H1 (cell line): Measurements from ENCODE around the gene SLC12A5. TPM values are rescaled to one million over a fixed set of nuclear protein-coding genes. Genes with fewer than 3 reads are reported as not detected.

ENCODE experiments used
- CTCF ChIA-PET: fragments of 300-600 bp; sonication (Branson Sonifier 250); formaldehyde crosslinking; loops from one replicate; lab custom pipeline; 2021; ENCODE audit not compliant: partially characterized antibody; lab: Charles Lee
- POLR2A ChIA-PET: fragments of 300-600 bp; sonication (Branson Sonifier 250); formaldehyde crosslinking; loops from one replicate; lab custom pipeline; 2021; ENCODE audit warnings: inconsistent platforms; ENCODE audit not compliant: partially characterized antibody; lab: Charles Lee
- DNase-seq, 2 experiments: peaks; one replicate each; pipeline versions ENCODE4 v3.0.0 to v3.0.0-alpha.2; 2010 to 2022; ENCODE audit warnings: low spot score in 2 of 2, low read depth in 1 of 2, mixed read lengths in 1 of 2
- FAIRE-seq: peaks from 2 replicates; lab custom pipeline; 2011; peaks lifted over from hg19 to GRCh38; lab: Jason Lieb, UNC
- H2AFZ ChIP-seq: 2 replicates; pipeline ENCODE4 v1.8.1; 2012; ENCODE audit warnings: low read length, inconsistent platforms
- H2AK5ac ChIP-seq: 2 replicates; pipeline ENCODE4 v1.6.1; 2013; ENCODE audit warnings: low read depth, low read length
- H2BK120ac ChIP-seq: replicated peaks from 2 replicates; pipeline ENCODE3; 2013; ENCODE audit warnings: low read depth, low read length, inconsistent platforms
- H2BK12ac ChIP-seq: 2 replicates; pipeline ENCODE4 v1.6.1; 2013; ENCODE audit warnings: low read depth, low read length
- H2BK15ac ChIP-seq: 2 replicates; pipeline ENCODE4 v1.6.1; 2013; ENCODE audit warnings: low read length
- H2BK20ac ChIP-seq: 2 replicates; pipeline ENCODE4 v1.6.1; 2013; ENCODE audit warnings: low read length
- H2BK5ac ChIP-seq: 2 replicates; pipeline ENCODE4 v1.6.1; 2013; ENCODE audit warnings: low read depth, low read length
- H3K14ac ChIP-seq: 2 replicates; pipeline ENCODE4 v1.6.1; 2013; ENCODE audit warnings: inconsistent platforms; ENCODE audit not compliant: insufficient read length
- H3K18ac ChIP-seq: 2 replicates; pipeline ENCODE4 v1.6.1; 2013; ENCODE audit warnings: low read length; ENCODE audit errors: extremely low read depth
- H3K23ac ChIP-seq: 2 replicates; pipeline ENCODE4 v1.6.1; 2013; ENCODE audit warnings: inconsistent platforms; ENCODE audit not compliant: insufficient read length
- H3K23me2 ChIP-seq: 2 replicates; pipeline ENCODE4 v1.6.1; 2013; ENCODE audit warnings: low read depth, low read length
- H3K27ac ChIP-seq: 2 replicates; pipeline ENCODE4 v1.6.1; 2011; ENCODE audit warnings: low read depth, low read length, inconsistent platforms
- H3K27me3 ChIP-seq, 4 experiments: replicated peaks in 1 of 4; 1 replicate in 1 of 4; 2 replicates in 3 of 4; pipeline versions ENCODE4 v1.6.1 to v1.8.1; 2011 to 2013; ENCODE audit warnings: low read length in 3 of 4, mild to moderate bottlenecking in 3 of 4, inconsistent platforms in 2 of 4, mixed read lengths in 2 of 4, moderate library complexity in 1 of 4; ENCODE audit not compliant: control insufficient read depth in 3 of 4, insufficient read depth in 3 of 4; ENCODE audit errors: extremely low read depth in 1 of 4
- H3K36me3 ChIP-seq, 4 experiments: 2 replicates each; pipeline versions ENCODE4 v1.6.1 to v1.8.1; 2011 to 2013; ENCODE audit warnings: mild to moderate bottlenecking in 4 of 4, low read length in 3 of 4, moderate library complexity in 2 of 4, control low read depth in 1 of 4, inconsistent platforms in 1 of 4; ENCODE audit not compliant: insufficient read depth in 4 of 4, control insufficient read depth in 2 of 4
- H3K4ac ChIP-seq: replicated peaks from 2 replicates; pipeline ENCODE3; 2013; ENCODE audit warnings: low read length, low read depth, mixed read lengths, inconsistent platforms; ENCODE audit not compliant: insufficient read length
- H3K4me1 ChIP-seq, 4 experiments: replicated peaks in 1 of 4; 1 replicate in 1 of 4; 2 replicates in 3 of 4; pipeline versions ENCODE4 v1.6.1 to v1.8.1; 2011 to 2013; ENCODE audit warnings: low read length in 3 of 4, inconsistent platforms in 2 of 4, mixed read lengths in 1 of 4; ENCODE audit not compliant: insufficient read depth in 4 of 4, control insufficient read depth in 3 of 4
- H3K4me2 ChIP-seq, 2 experiments: 2 replicates each; pipeline versions ENCODE4 v1.6.1 to v1.8.1; 2011 to 2013; ENCODE audit warnings: low read depth in 2 of 2, low read length in 2 of 2, control low read depth in 1 of 2, inconsistent platforms in 1 of 2, mild to moderate bottlenecking in 1 of 2; ENCODE audit not compliant: insufficient read depth in 1 of 2
- H3K4me3 ChIP-seq, 4 experiments: fragments of 200-600, 300-600 bp in 1 of 4; sonication (generic), shearing (Covaris generic), sonication (Bioruptor Twin) in 1 of 4; 2 replicates each; pipeline versions ENCODE4 v1.5.1 to v1.8.1; 2011 to 2016; ENCODE audit warnings: low read length in 4 of 4, low read depth in 3 of 4, control low read depth in 2 of 4, inconsistent platforms in 2 of 4, mild to moderate bottlenecking in 2 of 4, mixed read lengths in 1 of 4, moderate library complexity in 1 of 4; ENCODE audit not compliant: insufficient read depth in 2 of 4; ENCODE audit errors: extremely low read depth in 1 of 4
- H3K56ac ChIP-seq: replicated peaks from 2 replicates; pipeline ENCODE3; 2013; ENCODE audit warnings: low read depth, mild to moderate bottlenecking, mixed read lengths, low read length, inconsistent platforms; ENCODE audit not compliant: insufficient read length
- H3K79me1 ChIP-seq: 2 replicates; pipeline ENCODE4 v1.6.1; 2013; ENCODE audit warnings: low read depth, low read length, control low read depth
- H3K79me2 ChIP-seq, 2 experiments: 2 replicates each; pipeline versions ENCODE4 v1.6.1 to v1.8.1; 2012 to 2013; ENCODE audit warnings: low read length in 2 of 2, mild to moderate bottlenecking in 2 of 2, inconsistent platforms in 1 of 2; ENCODE audit not compliant: insufficient read depth in 2 of 2, control insufficient read depth in 1 of 2
- H3K9ac ChIP-seq, 4 experiments: replicated peaks in 1 of 4; 1 replicate in 1 of 4; 2 replicates in 3 of 4; pipeline versions ENCODE4 v1.6.1 to v1.8.1; 2011 to 2013; ENCODE audit warnings: low read depth in 3 of 4, low read length in 3 of 4, control low read depth in 2 of 4, mild to moderate bottlenecking in 2 of 4, moderate library complexity in 2 of 4, inconsistent platforms in 1 of 4; ENCODE audit errors: extremely low read depth in 1 of 4
- H3K9me3 ChIP-seq, 2 experiments: 2 replicates each; pipeline versions ENCODE4 v1.6.1 to v1.8.1; 2012 to 2013; ENCODE audit warnings: mild to moderate bottlenecking in 2 of 2, moderate library complexity in 2 of 2, control low read depth in 1 of 2, inconsistent platforms in 1 of 2, low read depth in 1 of 2, low read length in 1 of 2, mixed read lengths in 1 of 2; ENCODE audit not compliant: insufficient read depth in 2 of 2
- H4K20me1 ChIP-seq, 2 experiments: replicated peaks in 1 of 2; 2 replicates each; pipeline versions ENCODE3 to v1.8.1; 2011 to 2013; ENCODE audit warnings: inconsistent platforms in 2 of 2, low read length in 2 of 2, mild to moderate bottlenecking in 1 of 2; ENCODE audit not compliant: insufficient read depth in 2 of 2, control insufficient read depth in 1 of 2
- H4K5ac ChIP-seq: 2 replicates; pipeline ENCODE4 v1.6.1; 2013; ENCODE audit warnings: low read length, low read depth, mixed read lengths, inconsistent platforms; ENCODE audit not compliant: insufficient read length
- H4K8ac ChIP-seq: 2 replicates; pipeline ENCODE4 v1.8.0; 2013; ENCODE audit warnings: mild to moderate bottlenecking, moderate library complexity, low read length, inconsistent platforms; ENCODE audit not compliant: insufficient read depth; ENCODE audit errors: extremely low read depth
- H4K91ac ChIP-seq: replicated peaks from 2 replicates; pipeline ENCODE3; 2013; ENCODE audit warnings: low read length, mixed read lengths, inconsistent platforms; ENCODE audit not compliant: insufficient read length
- CBX5 ChIP-seq: fragments of 300-800, 300-1000 bp; sonication (generic); IDR thresholded peaks from 2 replicates; pipeline ENCODE4 v1.7.1; 2016; ENCODE audit warnings: antibody characterized with exemption, low read length, low read depth
- CHD1 ChIP-seq: IDR thresholded peaks from 2 replicates; pipeline ENCODE4 v1.6.1; 2012; ENCODE audit warnings: low read depth, low read length, improper control_type of control experiment
- CHD2 ChIP-seq: IDR thresholded peaks from 2 replicates; pipeline ENCODE4 v1.6.1; 2012; ENCODE audit warnings: low read length, improper control_type of control experiment
- CTBP2 ChIP-seq: IDR thresholded peaks from 2 replicates; pipeline ENCODE4 v1.7.0; 2011; ENCODE audit warnings: borderline replicate concordance, mild to moderate bottlenecking, moderate library complexity, mixed read lengths, low read length; ENCODE audit not compliant: insufficient read depth, insufficient read length
- FOSL1 ChIP-seq: IDR thresholded peaks from 2 replicates; pipeline ENCODE4 v1.6.1; 2011; ENCODE audit warnings: mild to moderate bottlenecking, low read depth, low read length, moderate library complexity; ENCODE audit not compliant: insufficient read depth
- HDAC2 ChIP-seq, 2 experiments: fragments of 300-600 bp in 1 of 2; sonication (generic) in 1 of 2; IDR thresholded peaks; 2 replicates each; pipeline ENCODE4 v1.6.1; 2011 to 2012; ENCODE audit warnings: low read depth in 2 of 2, low read length in 2 of 2, mild to moderate bottlenecking in 2 of 2, moderate library complexity in 2 of 2, borderline replicate concordance in 1 of 2, inconsistent platforms in 1 of 2
- POLR2A ChIP-seq, 2 experiments: IDR thresholded peaks; 1 replicate in 1 of 2; 2 replicates in 1 of 2; pipeline ENCODE4 v1.6.1; 2011; ENCODE audit warnings: low read depth in 2 of 2, low read length in 2 of 2, mild to moderate bottlenecking in 2 of 2; ENCODE audit errors: control extremely low read depth in 1 of 2
- POLR2AphosphoS5 ChIP-seq: IDR thresholded peaks from 2 replicates; pipeline ENCODE4 v1.6.1; 2011; ENCODE audit warnings: low read depth, low read length
- RAD21 ChIP-seq, 2 experiments: IDR thresholded peaks in 1 of 2; conservative IDR thresholded peaks in 1 of 2; 2 replicates each; pipeline ENCODE4 v1.6.1; 2011; ENCODE audit warnings: low read depth in 2 of 2, low read length in 2 of 2, improper control_type of control experiment in 1 of 2, inconsistent platforms in 1 of 2, mild to moderate bottlenecking in 1 of 2, moderate library complexity in 1 of 2
- SAP30 ChIP-seq: fragments of 300-600 bp; sonication (generic); IDR thresholded peaks from 2 replicates; pipeline ENCODE4 v1.7.1; 2012; ENCODE audit warnings: low read length, moderate library complexity, mild to moderate bottlenecking, inconsistent platforms; ENCODE audit not compliant: insufficient read depth, insufficient replicate concordance
- SIRT6 ChIP-seq: IDR thresholded peaks from one replicate; pipeline ENCODE4 v1.7.1; 2012; ENCODE audit warnings: low read length, inconsistent platforms
- TAF1 ChIP-seq: IDR thresholded peaks from 2 replicates; pipeline ENCODE4 v1.6.1; 2011; ENCODE audit warnings: mild to moderate bottlenecking, low read depth, low read length
- WGBS, 2 experiments: shearing (Covaris generic) in 1 of 2; methylation state at CpG; one replicate each; pipeline versions ENCODE4 v1.1.6 to v1.1.7; 2013 to 2015; ENCODE audit warnings: low lambda C conversion rate in 2 of 2, mixed read lengths in 2 of 2, inconsistent platforms in 1 of 2, low coverage in 1 of 2, missing lambda C conversion rate in 1 of 2; ENCODE audit not compliant: insufficient replicate concordance in 2 of 2, insufficient coverage in 1 of 2, insufficient read length in 1 of 2; ENCODE audit errors: extremely low coverage in 1 of 2, missing lambda C conversion rate in 1 of 2; 5-methylcytosine and 5-hydroxymethylcytosine counted together
- polyA plus RNA-seq, 7 experiments: library from polyadenylated mRNA; depleted of rRNA in 3 of 7; stranded (reverse) in 5 of 7; unstranded in 2 of 7; fragments of >200 nt in 5 of 7; fragments of 200-250 nt in 2 of 7; gene quantifications; 1 replicate in 5 of 7; 2 replicates in 1 of 7; 4 replicates in 1 of 7; pipeline versions ENCODE4 v1.2.1 to v1.2.3, GENCODE V29; 2011 to 2013; ENCODE audit warnings: missing spikeins in 2 of 7, mixed read lengths in 2 of 7
- total RNA-seq: library from RNA; stranded (reverse); fragmentation: NEBNext Ultra II Directional; extraction: Animal tissue kit (Norgen Biotek cat#: 25700); gene quantifications from 2 replicates; pipeline ENCODE4 v1.2.1, GENCODE V29; 2021
- TF ChIP-seq, protein P1 (sequence below): IDR thresholded peaks from 2 replicates; pipeline ENCODE4 v1.6.1; 2011; ENCODE audit warnings: low read length, improper control_type of control experiment

Gene SLC12A5
- total and polyA plus RNA-seq, 2 of the 8 experiments (the other 6 are each of a cell fraction or from before 2014, with no cell fraction given): 1.9 to 7.3 TPM

DNA sequence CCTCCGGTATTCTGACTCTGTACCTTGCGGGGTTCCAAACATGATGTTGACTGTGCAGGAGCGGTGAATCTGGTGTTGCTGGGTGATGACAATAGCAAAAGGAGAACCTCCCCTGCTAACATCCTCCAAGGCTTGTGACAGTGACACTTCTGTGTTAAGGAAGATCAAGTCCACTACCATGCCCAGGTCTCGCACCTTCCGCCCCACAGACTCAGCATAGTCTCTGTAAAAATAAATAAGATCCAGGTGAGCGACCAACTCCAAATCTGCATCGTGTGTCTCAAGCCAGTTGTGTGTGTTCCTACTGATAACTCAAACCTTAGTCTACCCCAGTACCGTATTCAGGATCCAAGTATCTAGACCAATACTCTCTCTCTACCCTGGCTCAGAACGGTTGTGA, 36.0 kb downstream of the SLC12A5 start:
- Histone ChIP-seq H2BK120ac (no peak overlapping the region), H3K27me3 (no peaks in the 10 kb centered on the region; a peak in 2 of 7 replicates), H3K14ac (no peak overlapping the region), H4K8ac (no peak overlapping the region), H4K20me1 (peaks cover 8 to 10% of the 10 kb centered on the region in 2 experiments), H2AFZ (no peak overlapping the region), H3K9me3 (no peaks in the 10 kb centered on the region), H3K36me3 (peaks cover 38 to 75% (median 60%) of the 10 kb centered on the region in 4 experiments), H2BK5ac (no peak overlapping the region), H4K91ac (no peak overlapping the region), H3K79me2 (no peaks in the 10 kb centered on the region), H3K23me2 (no peaks in the 10 kb centered on the region), H3K4me1 (no peaks in the 10 kb centered on the region), H3K4me2 (no peak overlapping the region), H3K18ac (no peak overlapping the region), H2AK5ac (no peak overlapping the region), H3K9ac (no peak overlapping the region), H2BK15ac (no peak overlapping the region), H3K56ac (no peak overlapping the region), H3K23ac (no peak overlapping the region), H3K27ac (no peak overlapping the region), H3K4ac (no peak overlapping the region), H3K4me3 (no peak overlapping the region), H3K79me1 (no peaks in the 10 kb centered on the region), H4K5ac (no peak overlapping the region), H2BK12ac (no peak overlapping the region), H2BK20ac (no peak overlapping the region)
- ChIA-PET CTCF (interaction anchor here (1.1 to 3.3 kb wide), 3 partner anchors 14 to 51 kb away, joined by 3 to 17 read pairs (median 6); no protein-coding TSS in a partner anchor), POLR2A (no interaction called here)
- DNase-seq (peak in 1 of 2 experiments; percentile 19), FAIRE-seq (no peak)
- WGBS, 2 experiments: 95% methylated on average over 9 of the region's 9 CpGs; no CpG with 5 or more reads in 1 of the 2 experiments
- no peak for TF ChIP-seq CHD2
- TF ChIP-seq SIRT6: no peak
- TF ChIP-seq TAF1: no peak
- TF ChIP-seq CHD1: no peak
- no peak for TF ChIP-seq POLR2A (IDR thresholded peaks at IDR 0.05; ENCODE audit: control extremely low read depth in 1 of 2, low read depth in 2 of 2, low read length in 2 of 2)
- TF ChIP-seq, protein P1, sequence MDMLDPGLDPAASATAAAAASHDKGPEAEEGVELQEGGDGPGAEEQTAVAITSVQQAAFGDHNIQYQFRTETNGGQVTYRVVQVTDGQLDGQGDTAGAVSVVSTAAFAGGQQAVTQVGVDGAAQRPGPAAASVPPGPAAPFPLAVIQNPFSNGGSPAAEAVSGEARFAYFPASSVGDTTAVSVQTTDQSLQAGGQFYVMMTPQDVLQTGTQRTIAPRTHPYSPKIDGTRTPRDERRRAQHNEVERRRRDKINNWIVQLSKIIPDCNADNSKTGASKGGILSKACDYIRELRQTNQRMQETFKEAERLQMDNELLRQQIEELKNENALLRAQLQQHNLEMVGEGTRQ: no peak
- TF ChIP-seq CBX5: no peak
- no peak for TF ChIP-seq POLR2AphosphoS5
- no peak for TF ChIP-seq CTBP2
- no peak for TF ChIP-seq RAD21 (IDR thresholded peaks at IDR 0.05 in 1 of 2, conservative IDR thresholded peaks at IDR 0.05 in 1 of 2; ENCODE audit: low read depth in 2 of 2, low read length in 2 of 2)
- TF ChIP-seq SAP30: no peak
- no peak for TF ChIP-seq FOSL1
- TF ChIP-seq HDAC2 (IDR thresholded peaks at IDR 0.05; ENCODE audit: borderline replicate concordance in 1 of 2, low read depth in 2 of 2, low read length in 2 of 2): no peak
